ENCODE measurements around the gene FBXO41.

The FBXO41 gene

GRCh38 chr2:73260338-73260984 is 23.8 kb downstream of the FBXO41 start:
- no peak for DNase-seq

DNA sequence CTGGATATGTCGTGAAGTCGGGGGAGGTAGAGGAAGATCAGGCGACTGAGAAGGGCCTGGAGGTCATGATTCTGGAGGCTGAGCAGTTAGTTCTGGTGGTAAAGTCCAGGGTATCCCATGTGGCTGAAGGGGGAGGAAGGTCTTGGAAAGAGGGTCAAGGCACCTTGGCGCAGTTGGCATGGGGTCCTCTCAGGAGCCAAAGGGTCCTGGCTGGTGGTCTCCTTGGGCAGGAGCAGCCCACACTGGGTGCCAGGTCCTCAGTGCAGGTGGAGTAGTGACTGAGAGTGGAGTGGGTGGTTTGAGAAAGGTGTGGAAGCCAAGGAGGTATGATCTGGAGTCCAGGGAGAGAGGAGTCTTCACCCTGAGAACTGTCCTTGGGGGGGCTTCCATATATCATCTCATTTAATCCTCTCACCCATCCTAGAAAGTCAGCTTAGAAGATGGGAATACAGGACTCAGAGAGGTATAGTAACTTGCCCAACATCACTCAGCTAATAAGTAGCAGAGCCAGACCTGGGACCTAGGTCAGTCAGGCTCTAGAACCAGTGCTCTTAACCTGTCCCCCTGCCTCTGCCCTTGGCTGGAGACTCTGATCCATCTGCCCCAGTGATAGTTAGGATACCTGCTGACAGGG is 24.5 kb downstream of the FBXO41 start:
- DNase-seq: no peak

DNA sequence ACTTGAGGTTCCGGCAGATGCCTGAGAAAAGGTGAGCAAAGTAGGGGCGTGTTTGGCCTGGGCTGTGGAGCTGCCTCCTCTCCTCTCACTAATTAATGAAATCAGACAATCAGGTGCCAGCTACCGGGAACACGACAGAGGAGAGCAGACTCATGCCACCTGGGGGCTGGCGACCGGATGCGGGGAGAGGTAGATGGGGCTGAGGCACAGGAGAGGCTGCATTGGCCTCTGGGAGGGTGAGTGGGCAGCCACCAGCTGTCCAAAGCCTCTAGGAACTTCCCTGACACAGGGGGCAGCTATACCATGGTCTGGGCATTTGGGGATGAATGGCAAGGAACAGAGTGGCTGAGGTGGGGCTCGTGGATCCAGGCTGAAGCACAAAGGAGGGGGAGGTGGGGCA is 25.0 kb downstream of the FBXO41 start:
- DNase-seq: no peak

GRCh38 chr2:73258913-73259215 is 25.4 kb downstream of the FBXO41 start:
- DNase-seq: no peak

GRCh38 chr2:73258186-73258912 is 25.9 kb downstream of the FBXO41 start:
- DNase-seq: no peak

- no peak for DNase-seq
Observed at GRCh38 chr2:73257425-73258125, 26.7 kb downstream of the FBXO41 start.

- DNase-seq: no peak
Observed at GRCh38 chr2:73257021-73257420, 27.3 kb downstream of the FBXO41 start.

DNA sequence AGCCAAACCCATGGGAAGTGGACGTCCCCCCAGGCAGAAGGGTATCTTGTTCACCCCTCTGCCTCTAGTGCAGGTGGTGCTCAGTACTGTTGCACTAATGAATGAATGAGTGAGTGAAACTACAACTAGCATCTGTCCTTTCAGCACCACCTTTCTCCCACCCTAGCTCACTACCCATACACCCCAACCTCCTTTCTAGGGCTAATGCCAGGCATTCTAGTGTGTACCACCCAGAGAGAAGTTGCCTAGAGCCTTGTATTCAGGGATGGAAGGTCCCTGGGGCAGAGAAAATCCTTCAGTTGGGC is 27.7 kb downstream of the FBXO41 start:
- DNase-seq: no peak

DNA sequence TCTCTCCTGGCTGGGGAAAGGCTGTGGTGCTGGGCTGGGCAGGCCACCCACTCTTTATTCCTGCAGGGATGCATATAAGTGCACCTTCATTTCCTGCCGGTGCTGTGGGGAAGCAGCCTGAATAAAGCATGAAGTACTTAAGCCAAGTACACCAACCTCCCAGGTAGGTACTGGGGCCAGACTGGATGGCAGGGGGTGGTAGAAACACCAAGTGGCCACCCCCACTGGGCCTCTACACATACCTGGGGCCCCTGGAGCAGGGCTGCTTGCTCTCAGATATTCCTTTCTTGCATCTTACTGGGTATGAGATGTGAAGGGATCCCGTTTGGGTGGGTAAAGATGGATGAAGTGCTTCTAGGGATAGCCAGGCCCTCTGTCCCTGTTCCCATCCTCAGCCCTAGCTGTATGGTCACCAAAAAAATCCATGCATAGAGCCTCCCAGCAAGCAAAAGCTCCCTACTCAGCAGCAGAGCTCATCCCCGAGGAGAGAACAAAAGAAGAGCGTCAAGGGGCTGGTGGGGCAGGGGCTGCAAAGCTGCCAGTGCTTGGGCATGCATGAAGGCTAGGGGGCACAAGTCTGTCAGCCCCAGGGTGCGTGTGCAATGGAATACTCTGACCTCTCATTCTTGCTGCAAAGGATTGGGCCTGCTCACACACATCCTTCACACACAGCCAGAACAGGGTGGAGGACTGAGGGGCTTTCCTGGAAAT is 28.2 kb downstream of the FBXO41 start:
- DNase-seq: no peak

DNA sequence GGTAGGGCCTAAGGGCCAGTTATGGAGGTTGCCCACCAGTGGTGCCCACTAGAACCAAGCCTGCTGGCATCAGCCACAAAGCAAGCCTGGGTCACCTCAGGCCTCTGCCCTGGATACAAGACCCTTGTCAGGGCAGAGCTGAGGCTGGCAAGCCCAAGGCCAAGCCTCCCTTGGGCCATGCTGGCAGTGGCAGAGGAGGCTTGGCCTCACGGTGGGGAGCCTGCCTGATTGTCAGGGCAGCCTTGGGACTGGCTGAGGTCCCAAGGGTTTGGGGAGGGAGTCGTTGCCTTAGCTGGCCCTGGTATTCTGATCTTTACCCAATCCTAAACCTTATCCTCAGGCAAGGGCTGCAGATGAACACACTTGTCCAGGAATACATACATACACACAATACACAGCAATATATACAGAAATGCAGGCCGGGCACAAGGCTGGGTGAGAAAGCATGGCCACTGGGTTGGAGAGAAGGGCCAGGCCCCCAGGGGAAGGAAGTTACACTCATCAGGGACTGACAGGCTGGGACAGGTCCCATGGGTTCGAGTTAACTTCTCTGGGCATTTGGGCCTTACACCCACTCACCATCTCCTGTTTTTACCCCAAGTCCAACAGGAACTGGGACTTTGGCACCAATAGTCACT is 29.2 kb downstream of the FBXO41 start:
- DNase-seq: no peak

GRCh38 chr2:73254343-73255006 is 29.8 kb downstream of the FBXO41 start:
- DNase-seq: no peak

DNA sequence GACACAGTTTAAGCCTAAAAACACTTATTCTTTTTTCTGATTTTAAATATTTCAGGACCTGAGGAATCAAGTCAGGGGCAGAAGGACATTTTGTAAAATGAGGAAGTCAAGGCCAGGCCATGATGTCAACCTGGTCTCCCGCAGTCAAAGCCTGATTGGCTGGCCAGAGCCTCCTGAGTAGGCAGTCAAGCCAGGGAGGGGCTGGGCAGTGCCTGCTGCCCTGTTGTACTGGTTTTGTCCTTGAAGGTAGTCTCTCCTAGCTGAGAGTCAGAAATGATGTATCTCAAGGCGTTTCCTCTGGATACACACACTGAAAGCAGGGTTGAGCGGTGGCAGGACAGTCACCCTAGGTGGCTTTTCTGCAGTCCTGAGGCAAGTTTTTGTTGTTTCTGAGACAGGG is 30.4 kb downstream of the FBXO41 start:
- DNase-seq: no peak

DNA sequence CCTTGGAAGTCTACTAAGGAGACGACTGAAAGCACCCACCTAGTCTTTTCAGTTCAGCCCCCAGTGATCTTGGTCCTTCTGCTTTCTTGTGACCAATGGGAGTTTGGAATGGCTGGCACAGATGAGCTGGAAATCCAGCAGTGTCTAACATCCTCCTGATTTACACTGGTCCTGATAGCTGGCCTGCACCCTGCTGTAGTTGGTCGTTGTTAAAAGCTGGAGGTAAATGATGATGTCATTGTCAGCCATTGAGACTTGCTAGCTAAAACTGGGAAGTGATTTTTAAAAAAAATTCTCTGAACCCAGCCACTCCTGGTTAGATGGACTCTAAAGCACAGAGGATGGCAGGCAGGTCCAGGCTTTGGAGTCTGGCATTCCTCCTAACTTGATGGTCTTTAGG is 30.9 kb downstream of the FBXO41 start:
- no peak for DNase-seq

GRCh38 chr2:73252238-73253027 is 31.8 kb downstream of the FBXO41 start:
- no peak for DNase-seq

DNA sequence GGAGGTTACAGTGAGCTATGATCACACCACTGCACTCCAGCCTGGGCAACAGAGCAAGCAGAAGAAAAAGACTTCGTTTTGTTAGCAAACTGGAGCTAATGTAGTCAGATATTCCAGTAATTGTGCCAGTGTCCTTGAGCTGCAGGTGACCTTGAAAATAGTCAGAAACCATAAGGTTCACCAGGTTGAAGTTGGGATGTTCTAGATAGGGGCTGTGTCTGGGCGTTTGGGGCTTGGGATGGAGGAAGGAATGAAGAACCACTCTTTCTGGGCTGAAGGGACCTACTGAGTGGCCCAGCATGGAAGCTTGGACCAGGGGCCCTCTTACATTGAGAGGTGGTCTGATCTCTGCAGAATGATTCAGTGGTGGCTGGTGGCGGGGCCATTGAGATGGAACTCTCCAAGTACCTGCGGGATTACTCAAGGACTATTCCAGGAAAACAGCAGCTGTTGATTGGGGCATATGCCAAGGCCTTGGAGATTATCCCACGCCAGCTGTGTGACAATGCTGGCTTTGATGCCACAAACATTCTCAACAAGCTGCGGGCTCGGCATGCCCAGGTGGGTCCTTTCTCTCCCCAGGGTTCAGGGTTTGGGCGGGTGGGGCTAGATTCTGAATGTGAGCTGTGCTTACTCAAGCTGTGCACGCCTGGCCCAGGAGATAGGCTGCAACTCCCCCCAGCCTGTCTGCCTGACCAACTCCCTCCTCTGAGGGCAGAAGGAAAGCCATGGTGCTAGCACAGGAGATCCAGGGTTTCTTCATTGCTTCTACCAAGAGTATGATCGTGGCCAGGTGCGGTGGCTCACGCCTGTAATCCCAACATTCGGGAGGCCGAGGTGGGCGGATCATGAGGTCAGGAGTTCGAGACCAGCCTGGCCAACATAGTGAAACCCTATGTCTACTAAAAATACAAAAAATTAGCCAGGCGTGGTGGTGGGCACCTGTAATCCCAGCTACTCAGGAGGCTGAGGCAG is 33.1 kb downstream of the FBXO41 start:
- no peak for DNase-seq

DNA sequence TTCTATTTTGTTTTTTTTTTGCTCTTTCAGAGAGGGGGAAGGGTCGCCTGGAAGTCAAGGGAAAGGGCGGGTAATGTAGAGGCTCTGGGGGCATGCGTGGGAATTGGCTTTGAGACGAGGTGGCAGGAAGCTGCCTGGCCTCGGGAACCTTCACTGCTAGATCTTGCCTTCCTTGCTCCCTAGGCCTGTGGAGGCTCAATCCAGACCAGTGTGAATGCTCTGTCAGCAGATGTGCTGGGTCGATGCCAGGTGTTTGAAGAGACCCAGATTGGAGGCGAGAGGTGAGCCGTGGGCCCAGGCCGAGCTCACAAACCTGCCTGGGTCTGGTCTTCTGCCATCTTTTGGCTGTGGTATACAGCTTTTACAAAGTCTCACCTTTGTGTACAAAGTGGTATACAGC is 34.6 kb downstream of the FBXO41 start:
- no peak for DNase-seq

GRCh38 chr2:73246850-73247249 is 37.4 kb downstream of the FBXO41 start:
- DNase-seq: no peak

- no peak for DNase-seq
Observed at GRCh38 chr2:73244580-73244979, 39.7 kb downstream of the FBXO41 start.

DNA sequence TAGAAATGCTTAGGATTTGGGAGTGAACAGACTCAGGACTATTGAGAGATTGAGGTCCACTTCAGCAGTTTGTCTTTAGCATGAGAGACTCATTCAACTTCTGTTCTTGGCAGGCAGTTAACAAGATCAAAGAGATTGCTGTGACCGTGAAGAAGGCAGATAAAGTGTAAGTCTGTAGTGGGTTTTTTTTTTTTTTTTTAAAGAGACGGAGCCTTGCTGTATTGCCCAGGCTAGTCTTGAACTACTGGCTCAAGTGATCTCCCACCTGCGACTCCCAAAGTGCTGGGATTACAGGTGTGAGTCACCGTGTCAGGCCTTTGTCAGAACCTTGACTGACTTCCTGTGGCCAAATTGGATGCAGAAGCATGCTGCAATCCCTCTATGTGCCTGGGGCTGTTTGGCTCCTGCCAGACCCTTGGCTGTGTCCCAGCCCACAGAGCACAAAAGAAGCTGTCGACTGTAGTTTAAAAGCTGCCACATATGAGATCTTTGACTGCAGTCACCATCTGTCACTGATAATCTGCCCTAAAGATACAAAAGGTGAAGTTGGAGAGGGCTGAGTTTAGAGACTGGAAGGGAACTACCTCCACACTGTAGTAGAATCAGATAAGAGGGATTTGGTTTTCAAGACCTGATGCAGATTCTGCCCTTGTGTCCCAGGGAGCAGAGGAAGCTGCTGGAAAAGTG is 40.3 kb downstream of the FBXO41 start:
- DNase-seq: no peak

GRCh38 chr2:73239776-73240175 is 44.5 kb downstream of the FBXO41 start:
- DNase-seq: no peak
